Hepatocyte (in vitro differentiated cells): ENCODE data around the gene MRTFA. TPM values are rescaled to one million over a fixed set of nuclear protein-coding genes. Genes with fewer than 3 reads are reported as not detected.
"Not testable (repeated sequence)": the region's sequence is repeated elsewhere in the genome, so short reads cannot be mapped to it uniquely, and the experiment has no call there.

Experiments
- DNase-seq: peaks from one replicate; pipeline ENCODE4 v3.0.0-alpha.2; 2016; ENCODE audit warnings: low spot score
- H2AFZ ChIP-seq: fragments of 200-600 bp; sonication (generic); 2 replicates; pipeline ENCODE4 v1.6.0; 2016; ENCODE audit warnings: antibody characterized with exemption, mild to moderate bottlenecking
- H3K27ac ChIP-seq: fragments of 200-600 bp; sonication (generic); 2 replicates; pipeline ENCODE4 v1.5.1; 2016; ENCODE audit warnings: mild to moderate bottlenecking
- H3K27me3 ChIP-seq: fragments of 200-600 bp; sonication (generic); 2 replicates; pipeline ENCODE4 v1.6.1; 2016
- H3K36me3 ChIP-seq: fragments of 200-600 bp; sonication (generic); replicated peaks from 2 replicates; pipeline ENCODE4 v1.5.1; 2016; ENCODE audit warnings: low read depth; ENCODE audit not compliant: insufficient read depth
- H3K4me1 ChIP-seq: fragments of 200-600 bp; sonication (generic); 2 replicates; pipeline ENCODE4 v1.5.1; 2016; ENCODE audit warnings: mild to moderate bottlenecking, moderate library complexity; ENCODE audit not compliant: insufficient read depth
- H3K4me2 ChIP-seq: fragments of 200-600 bp; sonication (generic); 2 replicates; pipeline ENCODE4 v1.6.0; 2016
- H3K4me3 ChIP-seq: fragments of 200-600 bp; sonication (generic); 2 replicates; pipeline ENCODE4 v1.5.1; 2016; ENCODE audit warnings: mild to moderate bottlenecking
- H3K79me2 ChIP-seq: fragments of 200-600 bp; sonication (generic); 2 replicates; pipeline ENCODE4 v1.6.0; 2017; ENCODE audit warnings: mild to moderate bottlenecking
- H3K9me2 ChIP-seq: fragments of 200-600 bp; sonication (generic); replicated peaks from 2 replicates; pipeline ENCODE4 v1.6.0; 2017; ENCODE audit warnings: mild to moderate bottlenecking; ENCODE audit not compliant: insufficient read depth
- H3K9me3 ChIP-seq: fragments of 200-600 bp; sonication (generic); 2 replicates; pipeline ENCODE4 v1.5.1; 2016; ENCODE audit warnings: low read depth, mild to moderate bottlenecking
- H4K20me1 ChIP-seq: fragments of 200-600 bp; sonication (generic); 2 replicates; pipeline ENCODE4 v1.6.0; 2016; ENCODE audit warnings: mild to moderate bottlenecking; ENCODE audit not compliant: insufficient read depth, poor library complexity, severe bottlenecking
- CTCF ChIP-seq: fragments of 200-600 bp; sonication (generic); IDR thresholded peaks from 2 replicates; pipeline ENCODE4 v1.5.1; 2016; ENCODE audit warnings: antibody characterized with exemption, mild to moderate bottlenecking; ENCODE audit not compliant: poor library complexity
- EZH2 ChIP-seq: fragments of 200-600 bp; sonication (generic); IDR thresholded peaks from 2 replicates; pipeline ENCODE4 v1.6.1; 2016; ENCODE audit warnings: antibody characterized with exemption, mild to moderate bottlenecking, borderline replicate concordance
- EZH2phosphoT487 ChIP-seq: fragments of 200-600 bp; sonication (generic); IDR thresholded peaks from one replicate; pipeline ENCODE4 v1.6.1; 2018; ENCODE audit warnings: antibody characterized with exemption, mild to moderate bottlenecking, low read depth, moderate library complexity; ENCODE audit not compliant: unreplicated experiment, severe bottlenecking
- WGBS: methylation state at CpG from one replicate; pipeline ENCODE4 v1.1.6; 2016; ENCODE audit warnings: low lambda C conversion rate; ENCODE audit errors: missing lambda C conversion rate; 5-methylcytosine and 5-hydroxymethylcytosine counted together
- polyA plus RNA-seq: library from polyadenylated mRNA; unstranded; fragments of >200 nt; fragmentation: Nextera tagmentation; extraction: Ambion mirVana; gene quantifications from 2 replicates; pipeline ENCODE4 v1.2.1, GENCODE V29; 2016
- total RNA-seq: library from RNA; depleted of rRNA; stranded (reverse); fragments of >200 nt; gene quantifications from 2 replicates; pipeline ENCODE4 v1.2.3, GENCODE V29; 2014

MRTFA gene
- total and polyA plus RNA-seq, 2 experiments from 2014 or later, result 19.0 to 29.7 TPM

DNA sequence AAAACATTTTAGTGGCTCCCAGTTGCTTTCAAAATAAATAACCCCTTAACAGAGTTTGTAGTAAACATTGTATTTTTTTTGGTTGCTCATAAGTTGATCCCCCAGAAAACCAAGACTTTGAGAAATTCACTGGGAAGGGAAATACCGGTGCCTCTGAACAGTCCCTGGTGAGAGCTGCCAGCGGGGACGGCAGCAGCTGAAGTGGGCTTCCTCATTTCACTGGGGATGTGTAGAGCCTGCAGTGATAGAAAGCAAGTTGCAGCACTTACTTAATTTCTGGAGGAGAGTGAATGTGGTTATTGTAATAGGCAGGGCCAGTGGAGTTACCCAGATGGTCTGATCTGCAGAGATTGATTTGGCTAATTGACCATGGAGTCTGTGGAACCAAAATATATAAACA, 24.2 kb upstream of the MRTFA start:
- WGBS, result 92% methylated on average over 3 of the region's 3 CpGs
- no peak for DNase-seq
- H3K27ac ChIP-seq, result no peak overlapping the region
- no peak overlapping the region for H3K4me2 ChIP-seq
- no peaks in the 10 kb centered on the region for H3K79me2 ChIP-seq
- no peaks in the 10 kb centered on the region for H3K9me2 ChIP-seq
- no peaks in the 10 kb centered on the region for H3K27me3 ChIP-seq
- no peak overlapping the region for H3K4me3 ChIP-seq
- no peaks in the 10 kb centered on the region for H3K36me3 ChIP-seq
- no peak overlapping the region for H2AFZ ChIP-seq
- no peaks in the 10 kb centered on the region for H4K20me1 ChIP-seq
- TF ChIP-seq EZH2, result no peak
- no peak for TF ChIP-seq CTCF
- no peak for TF ChIP-seq EZH2phosphoT487
- no peaks in the 10 kb centered on the region for H3K9me3 ChIP-seq
- no peaks in the 10 kb centered on the region for H3K4me1 ChIP-seq

GRCh38 chr22:40659166-40659565, 22.6 kb upstream of the MRTFA start:
- Histone ChIP-seq H3K4me2 (no peak overlapping the region), H3K9me2 (no peaks in the 10 kb centered on the region), H3K27me3 (no peaks in the 10 kb centered on the region), H2AFZ (no peak overlapping the region), H3K79me2 (no peaks in the 10 kb centered on the region), H4K20me1 (no peaks in the 10 kb centered on the region), H3K36me3 (no peaks in the 10 kb centered on the region), H3K4me3 (no peak overlapping the region), H3K27ac (no peak overlapping the region), H3K4me1 (peaks cover 11% of the 10 kb centered on the region), H3K9me3 (no peaks in the 10 kb centered on the region)
- TF ChIP-seq EZH2 (no peak), EZH2phosphoT487 (no peak), CTCF (no peak)
- DNase-seq, result no peak
- 91% methylated on average over 6 of the region's 6 CpGs for WGBS

GRCh38 chr22:40656651-40657050, 20.1 kb upstream of the MRTFA start:
- H3K4me2 ChIP-seq, DNase-seq, H4K20me1 ChIP-seq, H3K4me3 ChIP-seq, H3K36me3 ChIP-seq, H3K79me2 ChIP-seq, H2AFZ ChIP-seq, H3K27me3 ChIP-seq, H3K27ac ChIP-seq, H3K9me3 ChIP-seq, H3K9me2 ChIP-seq: not testable (repeated sequence)
- 96% methylated on average over 10 of the region's 10 CpGs for WGBS
- H3K4me1 ChIP-seq, result peaks cover 15% of the 10 kb centered on the region

- not testable (repeated sequence) for H3K79me2 ChIP-seq, H3K36me3 ChIP-seq, H3K9me3 ChIP-seq, H3K4me3 ChIP-seq, H3K27ac ChIP-seq, H3K27me3 ChIP-seq, H3K9me2 ChIP-seq, H2AFZ ChIP-seq, H4K20me1 ChIP-seq, H3K4me2 ChIP-seq, DNase-seq
- WGBS, result 94% methylated on average over 3 of the region's 3 CpGs
- H3K4me1 ChIP-seq, result peaks cover 15% of the 10 kb centered on the region
Measured at GRCh38 chr22:40655941-40656340, 19.4 kb upstream of the MRTFA start.
